T-helper 2 cell treated with Interferon-gamma antibody and Interleukin-4, amounts not matched to agents 5 μg/mL and 100 μg/mL, for 36 hours (primary cell): ENCODE measurements around the gene CPED1.

Experiments used
- DNase-seq: peaks from one replicate; pipeline ENCODE4 v3.0.0; 2021; ENCODE audit warnings: low spot score
- H3K27ac Mint-ChIP-seq: one replicate; pipeline ENCODE4 v1.8.0; 2021; ENCODE audit warnings: mild to moderate bottlenecking, mixed read lengths
- H3K27me3 Mint-ChIP-seq: one replicate; pipeline ENCODE4 v1.8.0; 2021; ENCODE audit warnings: low read depth, mixed read lengths
- H3K36me3 Mint-ChIP-seq: one replicate; pipeline ENCODE4 v1.8.0; 2021; ENCODE audit warnings: low read depth, mixed read lengths
- H3K4me1 Mint-ChIP-seq: one replicate; pipeline ENCODE4 v1.8.0; 2021; ENCODE audit warnings: low read depth, mixed read lengths
- H3K4me3 Mint-ChIP-seq: one replicate; pipeline ENCODE4 v1.8.0; 2022; ENCODE audit warnings: mild to moderate bottlenecking, moderate library complexity, mixed read lengths
- H3K9me3 Mint-ChIP-seq: one replicate; pipeline ENCODE4 v1.8.0; 2021; ENCODE audit warnings: mixed read lengths

CPED1 gene

GRCh38 chr7:121077165-121077630, 88.7 kb downstream of the CPED1 start:
- H3K4me3 Mint-ChIP-seq = no peak overlapping the region
- no peaks in the 10 kb centered on the region for H3K36me3 Mint-ChIP-seq
- H3K9me3 Mint-ChIP-seq = no peaks in the 10 kb centered on the region
- no peak for DNase-seq
- peaks cover 15% of the 10 kb centered on the region for H3K27me3 Mint-ChIP-seq
- H3K27ac Mint-ChIP-seq = no peak overlapping the region
- H3K4me1 Mint-ChIP-seq = no peaks in the 10 kb centered on the region

- Mint-ChIP-seq H3K4me3 (no peak overlapping the region), H3K27me3 (peaks cover 18% of the 10 kb centered on the region), H3K27ac (no peak overlapping the region), H3K36me3 (no peaks in the 10 kb centered on the region), H3K4me1 (no peaks in the 10 kb centered on the region), H3K9me3 (no peaks in the 10 kb centered on the region)
- no peak for DNase-seq
These were observed 90.3 kb downstream of the CPED1 start for GRCh38 chr7:121078701-121079227.

- H3K27ac Mint-ChIP-seq = no peak overlapping the region
- peaks cover 17% of the 10 kb centered on the region for H3K27me3 Mint-ChIP-seq
- no peaks in the 10 kb centered on the region for H3K36me3 Mint-ChIP-seq
- DNase-seq = no peak
- H3K9me3 Mint-ChIP-seq = no peaks in the 10 kb centered on the region
- no peaks in the 10 kb centered on the region for H3K4me1 Mint-ChIP-seq
- H3K4me3 Mint-ChIP-seq = no peak overlapping the region
These were observed 91.1 kb downstream of the CPED1 start for GRCh38 chr7:121079425-121080169.

GRCh38 chr7:121080257-121080912, 91.9 kb downstream of the CPED1 start:
- Mint-ChIP-seq H3K9me3 (no peaks in the 10 kb centered on the region), H3K36me3 (no peaks in the 10 kb centered on the region), H3K4me3 (no peak overlapping the region), H3K27me3 (peaks cover 19% of the 10 kb centered on the region), H3K4me1 (no peaks in the 10 kb centered on the region), H3K27ac (no peak overlapping the region)
- no peak for DNase-seq

GRCh38 chr7:121080913-121081326, 92.4 kb downstream of the CPED1 start:
- H3K27me3 Mint-ChIP-seq = peaks cover 19% of the 10 kb centered on the region
- H3K36me3 Mint-ChIP-seq = no peaks in the 10 kb centered on the region

GRCh38 chr7:121081327-121081936, 92.9 kb downstream of the CPED1 start:
- H3K27ac Mint-ChIP-seq = no peak overlapping the region
- no peak for DNase-seq

More at GRCh38 chr7:121080913-121081326, 92.4 kb downstream of the CPED1 start:
- Mint-ChIP-seq H3K9me3 (no peaks in the 10 kb centered on the region), H3K27ac (no peak overlapping the region), H3K4me3 (no peak overlapping the region), H3K4me1 (no peaks in the 10 kb centered on the region)
- DNase-seq = no peak

GRCh38 chr7:121082400-121083101, 94.0 kb downstream of the CPED1 start:
- H3K36me3 Mint-ChIP-seq = no peaks in the 10 kb centered on the region
- no peak overlapping the region for H3K4me3 Mint-ChIP-seq
- no peak overlapping the region for H3K27ac Mint-ChIP-seq
- peaks cover 19% of the 10 kb centered on the region for H3K27me3 Mint-ChIP-seq
- DNase-seq = no peak
- H3K9me3 Mint-ChIP-seq = no peaks in the 10 kb centered on the region
- no peaks in the 10 kb centered on the region for H3K4me1 Mint-ChIP-seq

More at GRCh38 chr7:121081327-121081936, 92.9 kb downstream of the CPED1 start:
- Mint-ChIP-seq H3K4me1 (no peaks in the 10 kb centered on the region), H3K27me3 (peaks cover 20% of the 10 kb centered on the region), H3K9me3 (no peaks in the 10 kb centered on the region), H3K4me3 (no peak overlapping the region), H3K36me3 (no peaks in the 10 kb centered on the region)

- H3K27me3 Mint-ChIP-seq = peaks cover 16% of the 10 kb centered on the region
- no peak overlapping the region for H3K4me3 Mint-ChIP-seq
- no peak for DNase-seq
- no peaks in the 10 kb centered on the region for H3K36me3 Mint-ChIP-seq
- H3K27ac Mint-ChIP-seq = no peak overlapping the region
- no peaks in the 10 kb centered on the region for H3K4me1 Mint-ChIP-seq
- H3K9me3 Mint-ChIP-seq = no peaks in the 10 kb centered on the region
These were observed 94.8 kb downstream of the CPED1 start for GRCh38 chr7:121083138-121083789.

GRCh38 chr7:121083790-121084251, 95.3 kb downstream of the CPED1 start:
- no peak for DNase-seq
- no peaks in the 10 kb centered on the region for H3K36me3 Mint-ChIP-seq
- H3K4me3 Mint-ChIP-seq = no peak overlapping the region
- H3K27me3 Mint-ChIP-seq = peaks cover 16% of the 10 kb centered on the region
- no peaks in the 10 kb centered on the region for H3K9me3 Mint-ChIP-seq
- no peak overlapping the region for H3K27ac Mint-ChIP-seq
- no peaks in the 10 kb centered on the region for H3K4me1 Mint-ChIP-seq

GRCh38 chr7:121084256-121084655, 95.7 kb downstream of the CPED1 start:
- H3K36me3 Mint-ChIP-seq = no peaks in the 10 kb centered on the region
- peaks cover 12% of the 10 kb centered on the region for H3K27me3 Mint-ChIP-seq
- no peak overlapping the region for H3K4me3 Mint-ChIP-seq
- no peaks in the 10 kb centered on the region for H3K9me3 Mint-ChIP-seq
- H3K4me1 Mint-ChIP-seq = no peaks in the 10 kb centered on the region
- no peak overlapping the region for H3K27ac Mint-ChIP-seq
- DNase-seq = no peak

- H3K27me3 Mint-ChIP-seq = peaks cover 12% of the 10 kb centered on the region
- no peaks in the 10 kb centered on the region for H3K36me3 Mint-ChIP-seq
- H3K4me3 Mint-ChIP-seq = no peak overlapping the region
- no peaks in the 10 kb centered on the region for H3K9me3 Mint-ChIP-seq
- no peak for DNase-seq
- H3K4me1 Mint-ChIP-seq = no peaks in the 10 kb centered on the region
- H3K27ac Mint-ChIP-seq = no peak overlapping the region
These were observed 96.3 kb downstream of the CPED1 start for GRCh38 chr7:121084748-121085336.

GRCh38 chr7:121085922-121086321, 97.4 kb downstream of the CPED1 start:
- Mint-ChIP-seq H3K4me3 (no peak overlapping the region), H3K27ac (no peak overlapping the region), H3K27me3 (peaks cover 11% of the 10 kb centered on the region), H3K9me3 (no peaks in the 10 kb centered on the region), H3K4me1 (no peaks in the 10 kb centered on the region), H3K36me3 (no peaks in the 10 kb centered on the region)
- DNase-seq = no peak

- H3K4me3 Mint-ChIP-seq = no peak overlapping the region
- DNase-seq = no peak
- H3K27me3 Mint-ChIP-seq = peaks cover 8% of the 10 kb centered on the region
- no peaks in the 10 kb centered on the region for H3K4me1 Mint-ChIP-seq
- H3K9me3 Mint-ChIP-seq = no peaks in the 10 kb centered on the region
- H3K27ac Mint-ChIP-seq = no peak overlapping the region
- H3K36me3 Mint-ChIP-seq = no peaks in the 10 kb centered on the region
These were observed 100.4 kb downstream of the CPED1 start for GRCh38 chr7:121088870-121089269.
